Daoy (cell line): ENCODE data around the gene EFHC1. TPM values are rescaled to one million over a fixed set of nuclear protein-coding genes. Genes with fewer than 3 reads are reported as not detected.

ENCODE experiments used
- DNase-seq: peaks from one replicate; pipeline ENCODE4 v3.0.0-alpha.2; 2015; ENCODE audit warnings: low read depth
- total RNA-seq: library from RNA; depleted of rRNA; stranded (reverse); fragments of >200 nt; shearing (Covaris generic); gene quantifications from 2 replicates; pipeline ENCODE4 v1.2.3, GENCODE V29; 2014; rRNA removed

The EFHC1 gene
- total RNA-seq, 1 experiment from 2014 or later = 20.4 TPM

GRCh38 chr6:52553158-52553557 lies 133.0 kb downstream of the EFHC1 start:
- no peak for DNase-seq

DNA sequence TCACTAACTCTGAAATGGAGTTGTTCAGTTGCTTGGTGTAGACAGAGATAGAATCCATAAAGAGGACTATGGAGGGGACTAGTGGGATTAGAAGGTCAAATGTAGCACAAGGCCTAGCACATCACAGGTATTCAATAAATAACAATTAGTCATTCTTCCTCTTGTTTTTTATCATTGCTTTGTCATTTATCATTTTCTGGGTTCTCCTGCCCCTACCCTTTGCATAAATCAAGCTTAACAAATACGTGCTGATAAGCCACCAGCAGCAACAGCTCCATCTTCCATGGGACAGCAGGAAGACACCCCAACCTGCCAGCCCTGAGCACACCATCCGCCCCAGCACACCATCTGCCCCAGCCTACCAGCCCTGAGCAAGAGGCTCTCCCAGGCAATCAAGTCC lies 133.6 kb downstream of the EFHC1 start:
- no peak for DNase-seq

GRCh38 chr6:52554684-52555280 lies 134.6 kb downstream of the EFHC1 start:
- DNase-seq = no peak

- no peak for DNase-seq
These were observed 135.5 kb downstream of the EFHC1 start for GRCh38 chr6:52555518-52556233.

GRCh38 chr6:52557389-52558265 lies 137.5 kb downstream of the EFHC1 start:
- DNase-seq = no peak

DNA sequence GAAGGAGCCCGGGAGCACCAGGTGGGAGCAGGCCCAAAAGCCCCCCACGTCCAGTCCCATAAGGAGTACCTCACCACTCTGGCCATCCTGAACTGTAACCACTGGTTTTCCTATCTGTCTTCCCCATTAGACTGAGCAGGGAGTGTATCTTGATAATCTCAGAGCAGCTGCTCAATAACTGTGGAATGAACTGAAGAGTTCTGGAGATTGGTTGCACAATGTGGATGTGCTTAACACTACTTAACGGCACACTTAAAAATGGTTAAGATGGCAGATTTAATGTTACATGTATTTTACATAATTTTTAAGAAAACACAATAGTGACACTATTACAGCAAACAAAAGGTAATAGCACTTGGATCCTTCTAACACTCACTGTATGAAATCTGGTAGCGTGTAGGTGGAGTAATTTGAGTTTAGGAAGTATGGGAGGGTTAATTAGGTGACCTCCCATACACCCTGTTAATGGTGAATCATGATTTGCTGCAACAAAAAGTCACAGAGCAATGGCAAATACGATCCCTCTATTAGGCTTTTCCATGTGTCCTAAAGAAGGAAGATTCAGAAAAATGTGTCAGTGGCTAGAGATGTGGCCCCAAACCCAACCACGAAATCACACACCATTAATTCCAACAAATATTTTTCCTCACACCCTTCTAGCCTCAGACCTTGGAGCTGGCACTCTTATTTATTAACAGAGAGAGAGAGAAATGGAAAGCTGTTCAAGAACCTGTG lies 138.3 kb downstream of the EFHC1 start:
- DNase-seq = no peak

DNA sequence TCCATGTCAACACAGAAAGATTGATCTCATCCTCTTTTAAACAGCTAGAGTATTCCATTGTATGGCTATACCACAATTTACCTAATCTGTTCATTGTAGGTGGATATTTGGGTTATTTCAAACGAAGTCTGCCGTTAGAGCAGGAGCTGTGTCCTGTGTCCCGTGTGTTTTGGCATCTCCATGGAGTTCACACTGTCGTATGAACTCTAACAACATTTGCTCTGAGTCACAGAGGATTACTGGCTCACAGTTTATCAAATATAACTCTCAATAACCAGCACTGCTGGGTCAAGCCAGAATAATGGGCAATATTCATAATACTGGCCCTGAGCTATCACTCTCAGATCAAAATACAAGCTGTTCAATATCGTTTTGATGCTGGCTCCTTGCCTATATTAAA lies 140.3 kb downstream of the EFHC1 start:
- no peak for DNase-seq

GRCh38 chr6:52562911-52563310 lies 142.8 kb downstream of the EFHC1 start:
- no peak for DNase-seq

- no peak for DNase-seq
These were observed 144.7 kb downstream of the EFHC1 start for GRCh38 chr6:52564856-52565255.

DNA sequence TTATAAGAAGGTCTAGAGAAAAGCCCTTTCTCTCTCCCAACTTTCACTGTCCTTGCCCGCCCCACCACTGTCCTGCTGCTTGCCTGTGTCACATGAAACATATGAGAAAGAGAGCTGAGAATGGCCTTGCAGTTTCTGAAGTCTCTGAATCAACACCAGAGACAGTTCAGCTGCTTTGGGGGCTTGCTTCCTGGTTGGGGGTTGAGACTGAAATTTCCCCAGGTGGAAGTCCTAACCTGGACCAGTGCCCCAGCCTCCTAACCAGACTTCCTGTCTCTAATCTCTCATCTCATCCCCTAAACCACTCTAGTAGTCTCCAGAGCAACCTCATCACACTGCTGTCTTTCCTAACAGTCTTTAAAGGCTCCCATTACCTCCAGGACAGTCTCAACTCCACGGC lies 146.1 kb downstream of the EFHC1 start:
- no peak for DNase-seq

DNA sequence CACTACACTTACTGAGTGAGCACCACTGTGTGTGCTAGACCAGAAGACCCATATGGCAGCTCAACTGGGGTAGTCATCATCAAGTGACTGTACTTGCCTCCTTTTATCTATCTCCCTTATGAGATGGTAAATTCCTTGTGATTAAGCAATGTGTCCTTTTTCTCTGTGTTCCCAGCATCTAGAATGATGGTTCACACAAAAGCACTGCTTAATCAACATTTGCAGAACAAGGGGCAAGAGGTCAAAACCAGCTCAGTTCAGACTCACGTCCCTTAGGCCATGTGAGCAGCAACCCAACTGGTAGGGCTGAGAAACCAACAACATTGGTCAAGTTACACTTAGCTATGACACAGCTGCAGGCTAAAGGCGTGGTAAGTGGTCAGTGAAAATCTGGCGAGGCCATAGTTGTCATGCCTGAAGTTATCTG lies 146.7 kb downstream of the EFHC1 start:
- peak; percentile 43 for DNase-seq

GRCh38 chr6:52568320-52568719 lies 148.2 kb downstream of the EFHC1 start:
- no peak for DNase-seq

DNA sequence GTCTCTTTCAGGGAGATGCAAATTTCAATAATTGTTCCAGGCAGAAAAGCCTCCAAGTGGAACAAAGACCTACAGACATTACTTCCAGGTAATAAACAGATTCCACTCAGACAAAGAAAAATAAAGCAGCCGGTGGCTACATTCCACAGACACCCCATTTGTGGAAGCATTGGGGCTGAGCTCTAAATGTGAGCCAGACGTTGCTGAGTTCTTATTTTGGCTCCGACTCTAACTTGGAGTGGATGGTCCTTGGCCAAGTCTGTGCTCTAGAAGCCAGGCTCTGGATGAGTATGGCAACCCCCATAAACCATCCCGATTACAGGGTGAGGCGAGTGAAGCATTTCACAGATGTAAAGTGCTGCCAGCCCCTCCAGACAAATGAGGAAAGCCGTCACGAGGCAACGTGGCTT lies 150.2 kb downstream of the EFHC1 start:
- peak; percentile 46 for DNase-seq

GRCh38 chr6:52571099-52571755 lies 151.1 kb downstream of the EFHC1 start:
- DNase-seq = no peak

GRCh38 chr6:52572536-52572935 lies 152.4 kb downstream of the EFHC1 start:
- no peak for DNase-seq

DNA sequence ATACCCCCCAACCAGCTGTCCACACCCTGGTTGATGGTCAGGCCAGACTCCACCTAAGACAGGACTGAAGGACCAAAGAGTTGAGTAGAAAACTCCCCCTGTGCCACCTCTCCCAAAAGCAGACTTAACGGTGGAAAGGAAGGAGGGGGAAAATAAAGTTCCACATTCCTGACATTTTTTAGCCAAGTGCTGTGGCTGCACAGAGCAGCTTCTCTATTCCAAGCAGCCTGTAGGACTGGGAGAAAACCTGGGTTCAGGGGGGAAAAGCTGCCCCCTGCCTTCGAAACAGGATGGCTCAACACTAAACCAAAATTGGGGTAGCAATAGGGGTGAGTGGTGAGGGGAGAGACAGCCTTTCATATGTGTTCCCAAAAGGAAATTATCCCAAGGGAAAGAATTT lies 153.2 kb downstream of the EFHC1 start:
- no peak for DNase-seq

Other genes starting within 250 kb of the EFHC1 start
- gene IL17A, start 234.0 kb upstream of the EFHC1 start, total RNA-seq = not detected in 2 replicates
- gene IL17F, start 175.8 kb upstream of the EFHC1 start, total RNA-seq = not detected in 2 replicates
- 217 and 313 TPM in 2 replicates for gene MCM3, start 135.6 kb upstream of the EFHC1 start, total RNA-seq
- 4.1 and 4.2 TPM in 2 replicates for gene PAQR8, start 58.2 kb upstream of the EFHC1 start, total RNA-seq
- gene TRAM2, start 156.7 kb downstream of the EFHC1 start, total RNA-seq = 31.3 and 39.1 TPM in 2 replicates